Measurements from ENCODE around the gene ITFG2.

Gene ITFG2

GRCh38 chr12:2854669-2855453 is 42.4 kb downstream of the ITFG2 start:
- no peaks in the 10 kb centered on the region for H3K27me3 ChIP-seq (replicated peaks in 2 of 5; ENCODE audit: control insufficient read depth in 4 of 5, insufficient read depth in 5 of 5, low read length in 4 of 5)
- WGBS (ENCODE audit: insufficient coverage), result 97% methylated on average over 20 of the region's 25 CpGs
- DNase-seq, result no peak
- H3K27ac ChIP-seq (ENCODE audit: insufficient read depth in 1 of 2, low read depth in 1 of 2, low read length in 2 of 2, poor library complexity in 1 of 2, severe bottlenecking in 2 of 2), result no peak overlapping the region
- ChIA-PET POLR2A (no interaction called here), CTCF (interaction anchor here (0.9 to 3.5 kb wide), 13 partner anchors 9 to 187 kb away, joined by 3 to 27 read pairs (median 7); no protein-coding TSS in a partner anchor)
- H3K4me3 ChIP-seq (ENCODE audit: control insufficient read depth in 1 of 7, extremely low read depth in 1 of 7, insufficient read depth in 4 of 7, low read depth in 2 of 7, low read length in 6 of 7), result no peak overlapping the region
- no peaks in the 10 kb centered on the region for H3K9me3 ChIP-seq (ENCODE audit: control extremely low read depth in 1 of 5, control insufficient read depth in 4 of 5, insufficient read depth in 2 of 5, low read depth in 1 of 5, low read length in 4 of 5)
- no peaks in the 10 kb centered on the region for H3K4me1 ChIP-seq (ENCODE audit: control extremely low read depth in 1 of 4, control insufficient read depth in 4 of 4, insufficient read depth in 4 of 4, low read length in 3 of 4)
- peaks cover 3 to 27% (median 19%) of the 10 kb centered on the region in 4 experiments for H3K36me3 ChIP-seq (ENCODE audit: control insufficient read depth in 4 of 4, insufficient read depth in 4 of 4, low read length in 3 of 4)

GRCh38 chr12:2855546-2855945 is 43.1 kb downstream of the ITFG2 start:
- Histone ChIP-seq H3K4me1 (ENCODE audit: control extremely low read depth in 1 of 4, control insufficient read depth in 4 of 4, insufficient read depth in 4 of 4, low read length in 3 of 4) (no peaks in the 10 kb centered on the region), H3K36me3 (ENCODE audit: control insufficient read depth in 4 of 4, insufficient read depth in 4 of 4, low read length in 3 of 4) (peaks cover 3 to 27% (median 20%) of the 10 kb centered on the region in 4 experiments), H3K27me3 (replicated peaks in 2 of 5; ENCODE audit: control insufficient read depth in 4 of 5, insufficient read depth in 5 of 5, low read length in 4 of 5) (no peaks in the 10 kb centered on the region), H3K27ac (ENCODE audit: insufficient read depth in 1 of 2, low read depth in 1 of 2, low read length in 2 of 2, poor library complexity in 1 of 2, severe bottlenecking in 2 of 2) (no peak overlapping the region), H3K4me3 (ENCODE audit: control insufficient read depth in 1 of 7, extremely low read depth in 1 of 7, insufficient read depth in 4 of 7, low read depth in 2 of 7, low read length in 6 of 7) (no peak overlapping the region), H3K9me3 (ENCODE audit: control extremely low read depth in 1 of 5, control insufficient read depth in 4 of 5, insufficient read depth in 2 of 5, low read depth in 1 of 5, low read length in 4 of 5) (no peaks in the 10 kb centered on the region)
- ChIA-PET POLR2A (no interaction called here), CTCF (interaction anchor here (1.3 to 3.5 kb wide), 4 partner anchors 10 to 186 kb away, joined by 3 to 18 read pairs (median 14); no protein-coding TSS in a partner anchor)
- WGBS (ENCODE audit: insufficient coverage), result 98% methylated on average over 6 of the region's 7 CpGs
- no peak for DNase-seq

GRCh38 chr12:2856051-2856450 is 43.6 kb downstream of the ITFG2 start:
- H3K27ac ChIP-seq (ENCODE audit: insufficient read depth in 1 of 2, low read depth in 1 of 2, low read length in 2 of 2, poor library complexity in 1 of 2, severe bottlenecking in 2 of 2), result no peak overlapping the region
- H3K36me3 ChIP-seq (ENCODE audit: control insufficient read depth in 4 of 4, insufficient read depth in 4 of 4, low read length in 3 of 4), result peaks cover 3 to 27% (median 20%) of the 10 kb centered on the region in 4 experiments
- no peak for DNase-seq
- ChIA-PET CTCF (interaction anchor here (1.3 to 3.5 kb wide), 3 partner anchors 11 to 178 kb away, joined by 3 to 18 read pairs (median 15); no protein-coding TSS in a partner anchor), POLR2A (no interaction called here)
- no peaks in the 10 kb centered on the region for H3K9me3 ChIP-seq (ENCODE audit: control extremely low read depth in 1 of 5, control insufficient read depth in 4 of 5, insufficient read depth in 2 of 5, low read depth in 1 of 5, low read length in 4 of 5)
- no peaks in the 10 kb centered on the region for H3K27me3 ChIP-seq (replicated peaks in 2 of 5; ENCODE audit: control insufficient read depth in 4 of 5, insufficient read depth in 5 of 5, low read length in 4 of 5)
- no peaks in the 10 kb centered on the region for H3K4me1 ChIP-seq (ENCODE audit: control extremely low read depth in 1 of 4, control insufficient read depth in 4 of 4, insufficient read depth in 4 of 4, low read length in 3 of 4)
- 94% methylated on average over 2 of the region's 3 CpGs for WGBS (ENCODE audit: insufficient coverage)
- H3K4me3 ChIP-seq (ENCODE audit: control insufficient read depth in 1 of 7, extremely low read depth in 1 of 7, insufficient read depth in 4 of 7, low read depth in 2 of 7, low read length in 6 of 7), result no peak overlapping the region

GRCh38 chr12:2857021-2857431 is 44.6 kb downstream of the ITFG2 start, which contains the start of gene TEX52:
Gene TEX52, minus strand, starts transcription at chr12:2857039. Its CDS starts 13 bp downstream, at chr12:2857026.
- Histone ChIP-seq H3K36me3 (ENCODE audit: control insufficient read depth in 4 of 4, insufficient read depth in 4 of 4, low read length in 3 of 4) (peaks cover 3 to 33% (median 20%) of the 10 kb centered on the region in 4 experiments), H3K27ac (ENCODE audit: insufficient read depth in 1 of 2, low read depth in 1 of 2, low read length in 2 of 2, poor library complexity in 1 of 2, severe bottlenecking in 2 of 2) (no peak within 1 kb of the TSS), H3K27me3 (replicated peaks in 2 of 5; ENCODE audit: control insufficient read depth in 4 of 5, insufficient read depth in 5 of 5, low read length in 4 of 5) (no peaks in the 10 kb centered on the region), H3K9me3 (ENCODE audit: control extremely low read depth in 1 of 5, control insufficient read depth in 4 of 5, insufficient read depth in 2 of 5, low read depth in 1 of 5, low read length in 4 of 5) (no peaks in the 10 kb centered on the region), H3K4me3 (ENCODE audit: control insufficient read depth in 1 of 7, extremely low read depth in 1 of 7, insufficient read depth in 4 of 7, low read depth in 2 of 7, low read length in 6 of 7) (no peak within 1 kb of the TSS), H3K4me1 (ENCODE audit: control extremely low read depth in 1 of 4, control insufficient read depth in 4 of 4, insufficient read depth in 4 of 4, low read length in 3 of 4) (no peaks in the 10 kb centered on the region)
- DNase-seq, result no peak
- WGBS (ENCODE audit: insufficient coverage), result 88% methylated on average over 2 of the region's 3 CpGs
- CTCF ChIA-PET, result interaction anchor here (1.2 to 1.3 kb wide), 2 partner anchors 15 to 26 kb away, joined by 3 read pairs; no protein-coding TSS in a partner anchor
- POLR2A ChIA-PET, result no interaction called here

- Histone ChIP-seq H3K4me3 (ENCODE audit: control insufficient read depth in 1 of 7, extremely low read depth in 1 of 7, insufficient read depth in 4 of 7, low read depth in 2 of 7, low read length in 6 of 7) (no peak overlapping the region), H3K4me1 (ENCODE audit: control extremely low read depth in 1 of 4, control insufficient read depth in 4 of 4, insufficient read depth in 4 of 4, low read length in 3 of 4) (no peaks in the 10 kb centered on the region), H3K27me3 (replicated peaks in 2 of 5; ENCODE audit: control insufficient read depth in 4 of 5, insufficient read depth in 5 of 5, low read length in 4 of 5) (no peaks in the 10 kb centered on the region), H3K36me3 (ENCODE audit: control insufficient read depth in 4 of 4, insufficient read depth in 4 of 4, low read length in 3 of 4) (peaks cover 3 to 38% (median 20%) of the 10 kb centered on the region in 4 experiments), H3K27ac (ENCODE audit: insufficient read depth in 1 of 2, low read depth in 1 of 2, low read length in 2 of 2, poor library complexity in 1 of 2, severe bottlenecking in 2 of 2) (no peak overlapping the region), H3K9me3 (ENCODE audit: control extremely low read depth in 1 of 5, control insufficient read depth in 4 of 5, insufficient read depth in 2 of 5, low read depth in 1 of 5, low read length in 4 of 5) (no peaks in the 10 kb centered on the region)
- CTCF ChIA-PET, result interaction anchor here (1.0 to 1.2 kb wide), 3 partner anchors 15 to 173 kb away, joined by 3 read pairs; no protein-coding TSS in a partner anchor
- WGBS (ENCODE audit: insufficient coverage), result 100% methylated on average over 5 of the region's 7 CpGs
- POLR2A ChIA-PET, result interaction anchor here (1.0 kb wide), 1 partner anchor 30 kb away, joined by 3 read pairs; no protein-coding TSS in a partner anchor
- no peak for DNase-seq
These were observed 45.1 kb downstream of the ITFG2 start for GRCh38 chr12:2857576-2857975.

GRCh38 chr12:2858334-2858733 is 45.9 kb downstream of the ITFG2 start:
- WGBS (ENCODE audit: insufficient coverage), result 100% methylated on average over 2 of the region's 2 CpGs
- no peaks in the 10 kb centered on the region for H3K4me1 ChIP-seq (ENCODE audit: control extremely low read depth in 1 of 4, control insufficient read depth in 4 of 4, insufficient read depth in 4 of 4, low read length in 3 of 4)
- no peak overlapping the region for H3K27ac ChIP-seq (ENCODE audit: insufficient read depth in 1 of 2, low read depth in 1 of 2, low read length in 2 of 2, poor library complexity in 1 of 2, severe bottlenecking in 2 of 2)
- no peaks in the 10 kb centered on the region for H3K9me3 ChIP-seq (ENCODE audit: control extremely low read depth in 1 of 5, control insufficient read depth in 4 of 5, insufficient read depth in 2 of 5, low read depth in 1 of 5, low read length in 4 of 5)
- H3K4me3 ChIP-seq (ENCODE audit: control insufficient read depth in 1 of 7, extremely low read depth in 1 of 7, insufficient read depth in 4 of 7, low read depth in 2 of 7, low read length in 6 of 7), result no peak overlapping the region
- CTCF ChIA-PET, result interaction anchor here (1.0 to 1.2 kb wide), 2 partner anchors 86 to 172 kb away, joined by 3 read pairs; no protein-coding TSS in a partner anchor
- no peak for DNase-seq
- H3K27me3 ChIP-seq (replicated peaks in 2 of 5; ENCODE audit: control insufficient read depth in 4 of 5, insufficient read depth in 5 of 5, low read length in 4 of 5), result no peaks in the 10 kb centered on the region
- POLR2A ChIA-PET, result interaction anchor here (1.0 kb wide), 1 partner anchor 31 kb away, joined by 3 read pairs; no protein-coding TSS in a partner anchor
- H3K36me3 ChIP-seq (ENCODE audit: control insufficient read depth in 4 of 4, insufficient read depth in 4 of 4, low read length in 3 of 4), result peaks cover 5 to 46% (median 23%) of the 10 kb centered on the region in 4 experiments

GRCh38 chr12:2858944-2859421 is 46.5 kb downstream of the ITFG2 start:
- peaks cover 5 to 49% (median 25%) of the 10 kb centered on the region in 4 experiments for H3K36me3 ChIP-seq (ENCODE audit: control insufficient read depth in 4 of 4, insufficient read depth in 4 of 4, low read length in 3 of 4)
- WGBS (ENCODE audit: insufficient coverage), result 95% methylated on average over 9 of the region's 12 CpGs
- H3K27me3 ChIP-seq (replicated peaks in 2 of 5; ENCODE audit: control insufficient read depth in 4 of 5, insufficient read depth in 5 of 5, low read length in 4 of 5), result no peaks in the 10 kb centered on the region
- H3K27ac ChIP-seq (ENCODE audit: insufficient read depth in 1 of 2, low read depth in 1 of 2, low read length in 2 of 2, poor library complexity in 1 of 2, severe bottlenecking in 2 of 2), result no peak overlapping the region
- no peaks in the 10 kb centered on the region for H3K4me1 ChIP-seq (ENCODE audit: control extremely low read depth in 1 of 4, control insufficient read depth in 4 of 4, insufficient read depth in 4 of 4, low read length in 3 of 4)
- H3K4me3 ChIP-seq (ENCODE audit: control insufficient read depth in 1 of 7, extremely low read depth in 1 of 7, insufficient read depth in 4 of 7, low read depth in 2 of 7, low read length in 6 of 7), result no peak overlapping the region
- ChIA-PET CTCF (no interaction called here), POLR2A (no interaction called here)
- no peak for DNase-seq
- H3K9me3 ChIP-seq (ENCODE audit: control extremely low read depth in 1 of 5, control insufficient read depth in 4 of 5, insufficient read depth in 2 of 5, low read depth in 1 of 5, low read length in 4 of 5), result no peaks in the 10 kb centered on the region

All from common myeloid progenitor, CD34-positive (primary cell).